ENCODE results near the gene ORM2.

ORM2 gene

GRCh38 chr9:114283551-114284111 is 46.0 kb upstream of the ORM2 start:
- ChIA-PET POLR2A (ENCODE audit: low non-redundant PET) (no interaction called here), CTCF (interaction anchor here (1.1 kb wide), 1 partner anchor 128 kb away, joined by 4 read pairs; the partner anchor contains the start of gene COL27A1)
- no peak for DNase-seq (ENCODE audit: low spot score)
- TF ChIP-seq CTCF (conservative IDR thresholded peaks at IDR 0.05; ENCODE audit: low read depth): no peak
- H3K27ac ChIP-seq: peak overlapping the region; percentile 68

- TF ChIP-seq CTCF (conservative IDR thresholded peaks at IDR 0.05; ENCODE audit: low read depth): no peak
- CTCF ChIA-PET: interaction anchor here (1.1 kb wide), 1 partner anchor 129 kb away, joined by 4 read pairs; the partner anchor contains the start of gene COL27A1
- DNase-seq (ENCODE audit: low spot score): no peak
- H3K27ac ChIP-seq: peak overlapping the region; percentile 68
- POLR2A ChIA-PET (ENCODE audit: low non-redundant PET): no interaction called here
Measured at GRCh38 chr9:114284316-114285060, 45.2 kb upstream of the ORM2 start.

GRCh38 chr9:114285166-114285867 is 44.4 kb upstream of the ORM2 start:
- peak; percentile 75 for DNase-seq (ENCODE audit: low spot score)
- ChIA-PET POLR2A (ENCODE audit: low non-redundant PET) (no interaction called here), CTCF (interaction anchor here (0.5 to 1.5 kb wide), 2 partner anchors 177 to 1010 kb away, joined by 3 to 9 read pairs; partner anchors contain the start of gene CDC26)
- TF ChIP-seq CTCF (conservative IDR thresholded peaks at IDR 0.05; ENCODE audit: low read depth): no peak
- peak overlapping the region; percentile 68 for H3K27ac ChIP-seq

GRCh38 chr9:114286146-114286679 is 43.5 kb upstream of the ORM2 start:
- CTCF ChIA-PET: interaction anchor here (0.6 to 5.2 kb wide), 4 partner anchors 8 to 202 kb away, joined by 3 to 73 read pairs (median 6); no protein-coding TSS in a partner anchor
- POLR2A ChIA-PET (ENCODE audit: low non-redundant PET): no interaction called here
- TF ChIP-seq CTCF (conservative IDR thresholded peaks at IDR 0.05; ENCODE audit: low read depth): no peak
- H3K27ac ChIP-seq: peak overlapping the region; percentile 68
- no peak for DNase-seq (ENCODE audit: low spot score)

GRCh38 chr9:114287001-114287762 is 42.5 kb upstream of the ORM2 start:
- no peak for TF ChIP-seq CTCF (conservative IDR thresholded peaks at IDR 0.05; ENCODE audit: low read depth)
- no peak for DNase-seq (ENCODE audit: low spot score)
- ChIA-PET POLR2A (ENCODE audit: low non-redundant PET) (interaction anchor here (0.7 kb wide), 1 partner anchor 37 kb away, joined by 3 read pairs; no protein-coding TSS in a partner anchor), CTCF (interaction anchor here (0.6 to 8.8 kb wide), 6 partner anchors 131 to 1442 kb away, joined by 3 to 137 read pairs (median 18); partner anchors contain the start of gene COL27A1)
- peak overlapping the region; percentile 85 for H3K27ac ChIP-seq
